HepG2 (cell line): Measurements from ENCODE around the gene DNMT3A. TPM values are rescaled to one million over a fixed set of nuclear protein-coding genes. Genes with fewer than 3 reads are reported as not detected.

ENCODE experiments used
- ATM ChIP-seq: fragments of 450-650 bp; IDR thresholded peaks from 2 replicates; pipeline ENCODE4 v1.7.1; 2017; ENCODE audit warnings: mild to moderate bottlenecking, borderline replicate concordance
- CEBPB ChIP-seq: IDR thresholded peaks from 2 replicates; pipeline ENCODE4 v1.6.1; 2011; ENCODE audit warnings: low read depth, low read length, improper control_type of control experiment, borderline replicate concordance
- HES4 ChIP-seq: sonication (generic); formaldehyde crosslinking; IDR thresholded peaks from 2 replicates; pipeline ENCODE4 v1.9.0; 2021; ENCODE audit warnings: mild to moderate bottlenecking, missing genetic modification reagents, borderline replicate concordance
- KLF9 ChIP-seq: IDR thresholded peaks from 2 replicates; pipeline ENCODE4 v1.6.1; 2016; ENCODE audit warnings: low read depth
- ONECUT2 ChIP-seq: sonication (generic); formaldehyde crosslinking; IDR thresholded peaks from 2 replicates; pipeline ENCODE4 v1.4.0; 2020; ENCODE audit warnings: missing genetic modification reagents
- PHF21A ChIP-seq: sonication (generic); formaldehyde crosslinking; IDR thresholded peaks from 2 replicates; pipeline ENCODE4 v1.5.0; 2020; ENCODE audit warnings: mild to moderate bottlenecking, missing genetic modification reagents
- SIX1 ChIP-seq: sonication (generic); formaldehyde crosslinking; IDR thresholded peaks from 2 replicates; pipeline ENCODE4 v1.4.0; 2020; ENCODE audit warnings: missing genetic modification reagents, borderline replicate concordance
- ZBTB7B ChIP-seq: sonication (generic); formaldehyde crosslinking; IDR thresholded peaks from 2 replicates; pipeline ENCODE4 v1.4.0; 2020; ENCODE audit warnings: missing genetic modification reagents
- ZMYM3 ChIP-seq: sonication (generic); formaldehyde crosslinking; IDR thresholded peaks from 2 replicates; pipeline ENCODE4 v1.5.1; 2020; ENCODE audit warnings: mild to moderate bottlenecking, missing genetic modification reagents
- ZNF256 ChIP-seq: sonication (generic); formaldehyde crosslinking; conservative IDR thresholded peaks from 2 replicates; pipeline ENCODE4 v1.4.0; 2020; ENCODE audit warnings: missing genetic modification reagents
- ZNF282 ChIP-seq: fragments of 450-650 bp; IDR thresholded peaks from 2 replicates; pipeline ENCODE4 v1.6.1; 2018; ENCODE audit not compliant: partially characterized antibody
- ZNF563 ChIP-seq: sonication (generic); formaldehyde crosslinking; IDR thresholded peaks from 2 replicates; pipeline ENCODE4 v1.8.0; 2022; ENCODE audit warnings: mild to moderate bottlenecking, moderate library complexity, missing genetic modification reagents
- ZNF839 ChIP-seq: sonication (generic); formaldehyde crosslinking; IDR thresholded peaks from 2 replicates; pipeline ENCODE4 v1.4.0; 2020; ENCODE audit warnings: missing genetic modification reagents, mild to moderate bottlenecking, borderline replicate concordance
- ZSCAN21 ChIP-seq: sonication (generic); formaldehyde crosslinking; IDR thresholded peaks from 2 replicates; pipeline ENCODE4 v1.8.0; 2022; ENCODE audit warnings: mild to moderate bottlenecking, missing genetic modification reagents, moderate library complexity, borderline replicate concordance
- polyA plus RNA-seq, 8 experiments: library from polyadenylated mRNA; depleted of rRNA in 3 of 8; stranded (reverse) in 7 of 8; unstranded in 1 of 8; fragments of >200 nt; fragmentation: Illumina TruSeq in 4 of 8; extraction: Trizol in 4 of 8; gene quantifications; 2 replicates each; pipeline versions ENCODE4 v1.2.1 to v1.2.3, GENCODE V29; 2011 to 2016; ENCODE audit warnings: low read depth in 4 of 8, missing spikeins in 1 of 8, mixed read lengths in 1 of 8; ENCODE audit not compliant: insufficient read depth in 1 of 8
- total RNA-seq, 5 experiments: library from RNA; depleted of rRNA; stranded (reverse); fragments of >200 nt; fragmentation: Illumina TruSeq; extraction: Trizol; gene quantifications; 2 replicates each; pipeline ENCODE4 v1.2.3, GENCODE V29; 2016; ENCODE audit warnings: low read depth in 1 of 5
- TF ChIP-seq, protein P1 (sequence below): sonication (generic); formaldehyde crosslinking; IDR thresholded peaks from 2 replicates; pipeline ENCODE4 v1.4.0; 2020; ENCODE audit warnings: missing genetic modification reagents
- TF ChIP-seq, protein P2 (sequence below): sonication (generic); formaldehyde crosslinking; IDR thresholded peaks from 2 replicates; pipeline ENCODE4 v1.5.1; 2020; ENCODE audit warnings: missing genetic modification reagents, mild to moderate bottlenecking, borderline replicate concordance
- TF ChIP-seq, protein P3 (sequence below): sonication (generic); formaldehyde crosslinking; IDR thresholded peaks from 2 replicates; pipeline ENCODE4 v1.5.0; 2020; ENCODE audit warnings: missing genetic modification reagents
- TF ChIP-seq, protein P4 (sequence below): sonication (generic); formaldehyde crosslinking; IDR thresholded peaks from 2 replicates; pipeline ENCODE4 v1.5.0; 2020; ENCODE audit warnings: missing genetic modification reagents
- TF ChIP-seq, protein P5 (sequence below): sonication (generic); formaldehyde crosslinking; IDR thresholded peaks from 2 replicates; pipeline ENCODE4 v1.4.0; 2020; ENCODE audit warnings: low read depth, mild to moderate bottlenecking, missing genetic modification reagents
- TF ChIP-seq, protein P6 (sequence below): IDR thresholded peaks from 2 replicates; pipeline ENCODE4 v1.6.1; 2016; ENCODE audit warnings: missing compliant biosample characterization, missing genetic modification reagents, borderline replicate concordance

Gene DNMT3A
- total and polyA plus RNA-seq, 2 of the 13 experiments (the other 11 are each of a cell fraction or from before 2014, with no cell fraction given), result 14.7 to 29.1 TPM

DNA sequence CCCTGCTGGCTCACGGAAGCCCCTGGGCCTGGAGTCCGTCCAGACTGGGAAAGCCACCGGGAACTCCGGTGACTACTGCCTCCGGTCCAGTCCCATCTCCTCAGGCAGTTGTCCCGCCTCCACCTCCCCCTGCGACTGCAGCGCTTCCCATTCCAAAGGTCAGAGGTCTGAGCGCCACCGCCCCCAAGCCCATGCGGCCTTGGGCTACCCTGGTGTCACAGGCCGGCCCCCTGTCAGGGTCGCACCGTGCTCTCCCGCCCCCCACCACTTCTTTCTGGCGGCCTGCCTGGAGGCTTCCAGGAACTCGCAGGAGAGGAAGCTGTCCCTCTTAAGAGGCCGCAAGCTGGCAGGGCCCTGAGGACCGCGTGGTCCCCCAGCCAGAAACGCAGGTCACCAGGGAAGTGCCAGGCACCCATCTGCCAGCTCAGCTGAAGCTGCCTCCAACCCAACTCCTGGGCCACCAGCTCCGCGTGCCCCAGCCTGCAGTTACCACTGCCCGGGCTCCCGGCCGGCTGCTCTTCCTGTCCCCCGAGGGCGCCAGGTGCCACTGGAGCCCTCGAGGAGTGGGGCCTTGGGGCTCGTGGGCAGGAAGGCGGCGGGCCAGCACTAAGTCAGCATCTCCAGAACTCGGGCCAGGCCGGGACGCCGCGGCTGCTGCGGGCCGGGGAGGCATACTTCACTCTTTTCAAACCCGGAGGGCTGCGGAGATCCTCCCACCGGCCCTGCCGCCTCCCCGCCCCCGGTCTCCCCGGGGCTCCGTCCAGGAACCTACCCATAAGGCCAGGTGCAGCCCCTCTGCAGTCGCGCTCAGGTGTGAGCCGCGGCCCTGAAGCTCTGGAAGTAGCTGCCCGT lies 90.1 kb downstream of the DNMT3A start (continued):
- TF ChIP-seq, protein P1, sequence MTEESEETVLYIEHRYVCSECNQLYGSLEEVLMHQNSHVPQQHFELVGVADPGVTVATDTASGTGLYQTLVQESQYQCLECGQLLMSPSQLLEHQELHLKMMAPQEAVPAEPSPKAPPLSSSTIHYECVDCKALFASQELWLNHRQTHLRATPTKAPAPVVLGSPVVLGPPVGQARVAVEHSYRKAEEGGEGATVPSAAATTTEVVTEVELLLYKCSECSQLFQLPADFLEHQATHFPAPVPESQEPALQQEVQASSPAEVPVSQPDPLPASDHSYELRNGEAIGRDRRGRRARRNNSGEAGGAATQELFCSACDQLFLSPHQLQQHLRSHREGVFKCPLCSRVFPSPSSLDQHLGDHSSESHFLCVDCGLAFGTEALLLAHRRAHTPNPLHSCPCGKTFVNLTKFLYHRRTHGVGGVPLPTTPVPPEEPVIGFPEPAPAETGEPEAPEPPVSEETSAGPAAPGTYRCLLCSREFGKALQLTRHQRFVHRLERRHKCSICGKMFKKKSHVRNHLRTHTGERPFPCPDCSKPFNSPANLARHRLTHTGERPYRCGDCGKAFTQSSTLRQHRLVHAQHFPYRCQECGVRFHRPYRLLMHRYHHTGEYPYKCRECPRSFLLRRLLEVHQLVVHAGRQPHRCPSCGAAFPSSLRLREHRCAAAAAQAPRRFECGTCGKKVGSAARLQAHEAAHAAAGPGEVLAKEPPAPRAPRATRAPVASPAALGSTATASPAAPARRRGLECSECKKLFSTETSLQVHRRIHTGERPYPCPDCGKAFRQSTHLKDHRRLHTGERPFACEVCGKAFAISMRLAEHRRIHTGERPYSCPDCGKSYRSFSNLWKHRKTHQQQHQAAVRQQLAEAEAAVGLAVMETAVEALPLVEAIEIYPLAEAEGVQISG (CRISPR knock-in tag), result peak; percentile 89
- TF ChIP-seq PHF21A (CRISPR knock-in tag), result peak; percentile 97
- TF ChIP-seq ZNF839 (CRISPR knock-in tag), result peak; percentile 34
- TF ChIP-seq CEBPB, result no peak
- TF ChIP-seq, protein P2, sequence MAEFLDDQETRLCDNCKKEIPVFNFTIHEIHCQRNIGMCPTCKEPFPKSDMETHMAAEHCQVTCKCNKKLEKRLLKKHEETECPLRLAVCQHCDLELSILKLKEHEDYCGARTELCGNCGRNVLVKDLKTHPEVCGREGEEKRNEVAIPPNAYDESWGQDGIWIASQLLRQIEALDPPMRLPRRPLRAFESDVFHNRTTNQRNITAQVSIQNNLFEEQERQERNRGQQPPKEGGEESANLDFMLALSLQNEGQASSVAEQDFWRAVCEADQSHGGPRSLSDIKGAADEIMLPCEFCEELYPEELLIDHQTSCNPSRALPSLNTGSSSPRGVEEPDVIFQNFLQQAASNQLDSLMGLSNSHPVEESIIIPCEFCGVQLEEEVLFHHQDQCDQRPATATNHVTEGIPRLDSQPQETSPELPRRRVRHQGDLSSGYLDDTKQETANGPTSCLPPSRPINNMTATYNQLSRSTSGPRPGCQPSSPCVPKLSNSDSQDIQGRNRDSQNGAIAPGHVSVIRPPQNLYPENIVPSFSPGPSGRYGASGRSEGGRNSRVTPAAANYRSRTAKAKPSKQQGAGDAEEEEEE (CRISPR knock-in tag), result no peak
- no peak for TF ChIP-seq ATM
- no peak; the same call in none of the 2 replicates for TF ChIP-seq KLF9 (CRISPR knock-in tag)
- peak; percentile 92 for TF ChIP-seq ZNF563 (CRISPR knock-in tag)
- TF ChIP-seq, protein P3, sequence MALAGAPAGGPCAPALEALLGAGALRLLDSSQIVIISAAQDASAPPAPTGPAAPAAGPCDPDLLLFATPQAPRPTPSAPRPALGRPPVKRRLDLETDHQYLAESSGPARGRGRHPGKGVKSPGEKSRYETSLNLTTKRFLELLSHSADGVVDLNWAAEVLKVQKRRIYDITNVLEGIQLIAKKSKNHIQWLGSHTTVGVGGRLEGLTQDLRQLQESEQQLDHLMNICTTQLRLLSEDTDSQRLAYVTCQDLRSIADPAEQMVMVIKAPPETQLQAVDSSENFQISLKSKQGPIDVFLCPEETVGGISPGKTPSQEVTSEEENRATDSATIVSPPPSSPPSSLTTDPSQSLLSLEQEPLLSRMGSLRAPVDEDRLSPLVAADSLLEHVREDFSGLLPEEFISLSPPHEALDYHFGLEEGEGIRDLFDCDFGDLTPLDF, result peak; percentile 75; the same call in 1 of the 2 replicates
- TF ChIP-seq ZNF282, result no peak
- TF ChIP-seq ZSCAN21 (CRISPR knock-in tag), result peak; percentile 90
- TF ChIP-seq, protein P4, sequence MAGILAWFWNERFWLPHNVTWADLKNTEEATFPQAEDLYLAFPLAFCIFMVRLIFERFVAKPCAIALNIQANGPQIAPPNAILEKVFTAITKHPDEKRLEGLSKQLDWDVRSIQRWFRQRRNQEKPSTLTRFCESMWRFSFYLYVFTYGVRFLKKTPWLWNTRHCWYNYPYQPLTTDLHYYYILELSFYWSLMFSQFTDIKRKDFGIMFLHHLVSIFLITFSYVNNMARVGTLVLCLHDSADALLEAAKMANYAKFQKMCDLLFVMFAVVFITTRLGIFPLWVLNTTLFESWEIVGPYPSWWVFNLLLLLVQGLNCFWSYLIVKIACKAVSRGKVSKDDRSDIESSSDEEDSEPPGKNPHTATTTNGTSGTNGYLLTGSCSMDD, result peak; percentile 10; the same call in 1 of the 2 replicates
- TF ChIP-seq HES4 (CRISPR knock-in tag), result peak; percentile 78
- TF ChIP-seq, protein P5, sequence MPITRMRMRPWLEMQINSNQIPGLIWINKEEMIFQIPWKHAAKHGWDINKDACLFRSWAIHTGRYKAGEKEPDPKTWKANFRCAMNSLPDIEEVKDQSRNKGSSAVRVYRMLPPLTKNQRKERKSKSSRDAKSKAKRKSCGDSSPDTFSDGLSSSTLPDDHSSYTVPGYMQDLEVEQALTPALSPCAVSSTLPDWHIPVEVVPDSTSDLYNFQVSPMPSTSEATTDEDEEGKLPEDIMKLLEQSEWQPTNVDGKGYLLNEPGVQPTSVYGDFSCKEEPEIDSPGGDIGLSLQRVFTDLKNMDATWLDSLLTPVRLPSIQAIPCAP (CRISPR knock-in tag), result peak; percentile 86; the same call in 1 of the 2 replicates
- peak; percentile 68; the same call in 1 of the 2 replicates for TF ChIP-seq ONECUT2 (CRISPR knock-in tag)
- TF ChIP-seq ZBTB7B (CRISPR knock-in tag), result peak; percentile 99
- peak; percentile 81; the same call in 1 of the 2 replicates for TF ChIP-seq ZNF256
- 0 out of 2 replicates have a peak, but pooled peaks have one; percentile 16 for TF ChIP-seq SIX1 (CRISPR knock-in tag)
- 0 out of 2 replicates have a peak, but pooled peaks have one; percentile 50 for TF ChIP-seq ZMYM3
- TF ChIP-seq, protein P6, sequence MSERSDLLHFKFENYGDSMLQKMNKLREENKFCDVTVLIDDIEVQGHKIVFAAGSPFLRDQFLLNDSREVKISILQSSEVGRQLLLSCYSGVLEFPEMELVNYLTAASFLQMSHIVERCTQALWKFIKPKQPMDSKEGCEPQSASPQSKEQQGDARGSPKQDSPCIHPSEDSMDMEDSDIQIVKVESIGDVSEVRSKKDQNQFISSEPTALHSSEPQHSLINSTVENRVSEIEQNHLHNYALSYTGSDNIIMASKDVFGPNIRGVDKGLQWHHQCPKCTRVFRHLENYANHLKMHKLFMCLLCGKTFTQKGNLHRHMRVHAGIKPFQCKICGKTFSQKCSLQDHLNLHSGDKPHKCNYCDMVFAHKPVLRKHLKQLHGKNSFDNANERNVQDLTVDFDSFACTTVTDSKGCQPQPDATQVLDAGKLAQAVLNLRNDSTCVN, result peak; percentile 23; the same call in 1 of the 2 replicates
